Measurements from ENCODE around the gene GNL2.

Gene GNL2

GRCh38 chr1:37517569-37517968 lies 78.2 kb downstream of the GNL2 start:
- no peaks in the 10 kb centered on the region for H3F3A ChIP-seq (ENCODE audit: control insufficient read depth, insufficient read depth)
- no peaks in the 10 kb centered on the region for H3K27me3 ChIP-seq (ENCODE audit: control insufficient read depth, low read length)
- peaks cover 8% of the 10 kb centered on the region for H3K36me3 ChIP-seq (ENCODE audit: control insufficient read depth, low read length)
- TF ChIP-seq CTCF (IDR thresholded peaks at IDR 0.05; ENCODE audit: low read depth, low read length, poor library complexity, severe bottlenecking) (no peak), EZH2phosphoT487 (IDR thresholded peaks at IDR 0.05; ENCODE audit: borderline replicate concordance, low read length) (no peak)
- no peaks in the 10 kb centered on the region for H4K20me1 ChIP-seq (ENCODE audit: control insufficient read depth, insufficient read depth, low read depth, low read length)
- H3K4me3 ChIP-seq (ENCODE audit: low read length): no peak overlapping the region
- H3K79me2 ChIP-seq (ENCODE audit: control insufficient read depth, low read length): peaks cover 19% of the 10 kb centered on the region
- H3K9me2 ChIP-seq (replicated peaks; ENCODE audit: control insufficient read depth, low read length): no peaks in the 10 kb centered on the region
- H3K4me2 ChIP-seq (ENCODE audit: low read length): no peak overlapping the region
- no peak overlapping the region for H3K27ac ChIP-seq (ENCODE audit: low read depth, low read length)
- H3K9me3 ChIP-seq (ENCODE audit: control insufficient read depth, insufficient read depth, low read length): no peaks in the 10 kb centered on the region
- H3K4me1 ChIP-seq (ENCODE audit: control insufficient read depth, low read length): peaks cover 18% of the 10 kb centered on the region

All from DOHH2 (cell line).